Mesenchymal stem cell (in vitro differentiated cells and primary cell): ENCODE results near the gene TBX1.

ENCODE experiments used
- DNase-seq: peaks from one replicate; pipeline ENCODE4 v3.0.0-alpha.2; 2013
- H2AFZ ChIP-seq: one replicate; pipeline ENCODE4 v1.6.1; 2013; ENCODE audit warnings: low read depth, mild to moderate bottlenecking, control low read depth, inconsistent platforms, low read length, moderate library complexity
- H2AK5ac ChIP-seq: 2 replicates; pipeline ENCODE4 v1.6.1; 2013; ENCODE audit warnings: low read length, moderate library complexity, mild to moderate bottlenecking, inconsistent platforms; ENCODE audit not compliant: severe bottlenecking
- H2BK120ac ChIP-seq: one replicate; pipeline ENCODE4 v1.6.1; 2013; ENCODE audit warnings: low read depth, mild to moderate bottlenecking, inconsistent platforms, low read length, moderate library complexity
- H2BK12ac ChIP-seq, 2 experiments: one replicate each; pipeline ENCODE4 v1.6.1; 2013; ENCODE audit warnings: inconsistent platforms in 2 of 2, low read length in 2 of 2, mild to moderate bottlenecking in 2 of 2, moderate library complexity in 2 of 2, control low read depth in 1 of 2
- H2BK15ac ChIP-seq: one replicate; pipeline ENCODE4 v1.6.1; 2013; ENCODE audit warnings: mild to moderate bottlenecking, low read depth, inconsistent platforms; ENCODE audit not compliant: poor library complexity, severe bottlenecking
- H2BK5ac ChIP-seq: 2 replicates; pipeline ENCODE4 v1.6.1; 2013; ENCODE audit warnings: low read depth, mild to moderate bottlenecking, low read length, control low read depth, inconsistent platforms; ENCODE audit not compliant: poor library complexity, severe bottlenecking
- H3K14ac ChIP-seq, 2 experiments: one replicate each; pipeline ENCODE4 v1.6.1; 2013; ENCODE audit warnings: inconsistent platforms in 2 of 2, low read length in 2 of 2, control low read depth in 1 of 2, mild to moderate bottlenecking in 1 of 2, moderate library complexity in 1 of 2
- H3K18ac ChIP-seq, 2 experiments: one replicate each; pipeline ENCODE4 v1.6.1; 2013; ENCODE audit warnings: inconsistent platforms in 2 of 2, low read length in 2 of 2, control low read depth in 1 of 2, low read depth in 1 of 2, mild to moderate bottlenecking in 1 of 2
- H3K23ac ChIP-seq, 2 experiments: one replicate each; pipeline ENCODE4 v1.6.1; 2013; ENCODE audit warnings: inconsistent platforms in 2 of 2, low read length in 2 of 2, mild to moderate bottlenecking in 2 of 2, moderate library complexity in 2 of 2, control low read depth in 1 of 2
- H3K27ac ChIP-seq: 2 replicates; pipeline ENCODE4 v1.5.1; 2013; ENCODE audit warnings: mild to moderate bottlenecking, moderate library complexity, low read length, control low read depth, inconsistent platforms; ENCODE audit not compliant: poor library complexity, severe bottlenecking
- H3K27me3 ChIP-seq, 2 experiments: 2 replicates each; pipeline versions ENCODE4 v1.6.1 to v1.7.0; 2013; ENCODE audit warnings: low read length in 2 of 2, mild to moderate bottlenecking in 2 of 2, moderate library complexity in 2 of 2, control low read depth in 1 of 2, inconsistent platforms in 1 of 2; ENCODE audit not compliant: control insufficient read depth in 1 of 2, insufficient read depth in 1 of 2
- H3K36me3 ChIP-seq, 2 experiments: 2 replicates each; pipeline versions ENCODE4 v1.6.1 to v1.7.0; 2013; ENCODE audit warnings: low read length in 2 of 2, control low read depth in 1 of 2, inconsistent platforms in 1 of 2, low read depth in 1 of 2, mild to moderate bottlenecking in 1 of 2; ENCODE audit not compliant: insufficient read depth in 2 of 2, control insufficient read depth in 1 of 2
- H3K4ac ChIP-seq, 2 experiments: one replicate each; pipeline ENCODE4 v1.6.1; 2013; ENCODE audit warnings: inconsistent platforms in 2 of 2, low read length in 2 of 2, mild to moderate bottlenecking in 2 of 2, moderate library complexity in 2 of 2, control low read depth in 1 of 2, low read depth in 1 of 2
- H3K4me1 ChIP-seq: 2 replicates; pipeline ENCODE4 v1.6.1; 2013; ENCODE audit warnings: low read depth, low read length, control low read depth; ENCODE audit not compliant: control insufficient read depth, insufficient read depth
- H3K4me2 ChIP-seq: 2 replicates; pipeline ENCODE4 v1.6.1; 2013; ENCODE audit warnings: low read length, mild to moderate bottlenecking, inconsistent platforms; ENCODE audit not compliant: poor library complexity, severe bottlenecking
- H3K4me3 ChIP-seq, 2 experiments: 2 replicates each; pipeline versions ENCODE4 v1.5.1 to v1.7.0; 2013; ENCODE audit warnings: low read length in 2 of 2, mild to moderate bottlenecking in 2 of 2, control low read depth in 1 of 2, low read depth in 1 of 2; ENCODE audit not compliant: insufficient read depth in 1 of 2
- H3K79me1 ChIP-seq: replicated peaks from 2 replicates; pipeline ENCODE4 v1.6.1; 2013; ENCODE audit warnings: mild to moderate bottlenecking, control low read depth, low read length, inconsistent platforms; ENCODE audit not compliant: poor library complexity, severe bottlenecking
- H3K9ac ChIP-seq: 2 replicates; pipeline ENCODE4 v1.7.0; 2013; ENCODE audit warnings: mild to moderate bottlenecking, low read length, moderate library complexity
- H3K9me3 ChIP-seq: 2 replicates; pipeline ENCODE4 v1.7.0; 2013; ENCODE audit warnings: mild to moderate bottlenecking, low read length; ENCODE audit not compliant: control insufficient read depth
- H4K8ac ChIP-seq: one replicate; pipeline ENCODE4 v1.6.1; 2013; ENCODE audit warnings: inconsistent platforms, mild to moderate bottlenecking, low read length, moderate library complexity
- H4K91ac ChIP-seq: one replicate; pipeline ENCODE4 v1.6.1; 2013; ENCODE audit warnings: mild to moderate bottlenecking, low read length, inconsistent platforms
- WGBS: methylation state at CpG from one replicate; pipeline ENCODE4 v1.1.7; 2013; ENCODE audit warnings: mixed read lengths; 5-methylcytosine and 5-hydroxymethylcytosine counted together

Gene TBX1

GRCh38 chr22:19739448-19739895 is 21.1 kb upstream of the TBX1 start:
- H2BK15ac ChIP-seq, result no peak overlapping the region
- H3K4me3 ChIP-seq, result no peak overlapping the region
- no peak overlapping the region for H4K8ac ChIP-seq
- no peak overlapping the region for H3K14ac ChIP-seq
- H3K27me3 ChIP-seq, result peaks cover 8 to 37% of the 10 kb centered on the region in 2 experiments
- no peak overlapping the region for H2AFZ ChIP-seq
- H3K18ac ChIP-seq, result no peak overlapping the region
- H2AK5ac ChIP-seq, result no peak overlapping the region
- no peak for DNase-seq
- H3K9me3 ChIP-seq, result no peaks in the 10 kb centered on the region
- H3K27ac ChIP-seq, result no peak overlapping the region
- H3K36me3 ChIP-seq, result no peaks in the 10 kb centered on the region
- H3K4ac ChIP-seq, result no peak overlapping the region
- no peak overlapping the region for H3K23ac ChIP-seq
- H3K9ac ChIP-seq, result no peak overlapping the region
- H4K91ac ChIP-seq, result no peak overlapping the region
- peaks cover 2% of the 10 kb centered on the region for H3K4me1 ChIP-seq
- H2BK5ac ChIP-seq, result no peak overlapping the region
- H2BK12ac ChIP-seq, result no peak overlapping the region
- no peak overlapping the region for H3K4me2 ChIP-seq
- WGBS, result 75% methylated on average over 16 of the region's 16 CpGs
- H2BK120ac ChIP-seq, result no peak overlapping the region
- no peaks in the 10 kb centered on the region for H3K79me1 ChIP-seq

GRCh38 chr22:19739911-19740449 is 20.6 kb upstream of the TBX1 start:
- Histone ChIP-seq H2BK120ac (no peak overlapping the region), H3K23ac (no peak overlapping the region), H3K4me2 (no peak overlapping the region), H3K9ac (no peak overlapping the region), H3K27ac (no peak overlapping the region), H3K4me1 (peaks cover 2% of the 10 kb centered on the region), H4K8ac (no peak overlapping the region), H3K14ac (no peak overlapping the region), H3K36me3 (no peaks in the 10 kb centered on the region), H3K18ac (no peak overlapping the region), H3K4me3 (no peak overlapping the region), H3K27me3 (peaks cover 8 to 38% of the 10 kb centered on the region in 2 experiments), H3K4ac (no peak overlapping the region), H3K9me3 (no peaks in the 10 kb centered on the region), H2AK5ac (no peak overlapping the region), H2BK12ac (no peak overlapping the region), H2BK15ac (no peak overlapping the region), H2BK5ac (no peak overlapping the region), H3K79me1 (no peaks in the 10 kb centered on the region), H4K91ac (no peak overlapping the region), H2AFZ (no peak overlapping the region)
- 86% methylated on average over 7 of the region's 7 CpGs for WGBS
- DNase-seq, result no peak

GRCh38 chr22:19740586-19740985 is 20.0 kb upstream of the TBX1 start:
- Histone ChIP-seq H3K9me3 (no peaks in the 10 kb centered on the region), H3K4me1 (peaks cover 2% of the 10 kb centered on the region), H4K91ac (no peak overlapping the region), H3K14ac (no peak overlapping the region), H3K9ac (no peak overlapping the region), H4K8ac (no peak overlapping the region), H2BK12ac (no peak overlapping the region), H2AK5ac (no peak overlapping the region), H3K36me3 (no peaks in the 10 kb centered on the region), H3K4ac (no peak overlapping the region), H2BK15ac (no peak overlapping the region), H2BK120ac (no peak overlapping the region), H3K27ac (no peak overlapping the region), H3K4me2 (no peak overlapping the region), H2AFZ (no peak overlapping the region), H3K27me3 (peaks cover 8 to 35% of the 10 kb centered on the region in 2 experiments), H3K4me3 (no peak overlapping the region), H2BK5ac (no peak overlapping the region), H3K23ac (no peak overlapping the region), H3K79me1 (no peaks in the 10 kb centered on the region), H3K18ac (no peak overlapping the region)
- 89% methylated on average over 15 of the region's 15 CpGs for WGBS
- DNase-seq, result no peak

GRCh38 chr22:19741053-19741452 is 19.5 kb upstream of the TBX1 start:
- 94% methylated on average over 6 of the region's 7 CpGs for WGBS

More at GRCh38 chr22:19741053-19741452, 19.5 kb upstream of the TBX1 start:
- no peak overlapping the region for H3K27ac ChIP-seq
- H3K36me3 ChIP-seq, result no peaks in the 10 kb centered on the region
- DNase-seq, result no peak
- no peak overlapping the region for H3K9ac ChIP-seq
- H3K27me3 ChIP-seq, result peaks cover 7 to 33% of the 10 kb centered on the region in 2 experiments
- no peak overlapping the region for H2BK120ac ChIP-seq
- no peak overlapping the region for H3K18ac ChIP-seq
- no peak overlapping the region for H3K4me3 ChIP-seq
- no peaks in the 10 kb centered on the region for H3K79me1 ChIP-seq
- H2AK5ac ChIP-seq, result no peak overlapping the region
- no peak overlapping the region for H3K4ac ChIP-seq
- no peak overlapping the region for H4K91ac ChIP-seq
- H3K14ac ChIP-seq, result no peak overlapping the region
- H3K4me1 ChIP-seq, result peaks cover 6% of the 10 kb centered on the region
- H3K9me3 ChIP-seq, result no peaks in the 10 kb centered on the region
- no peak overlapping the region for H4K8ac ChIP-seq
- no peak overlapping the region for H2BK12ac ChIP-seq
- no peak overlapping the region for H2BK5ac ChIP-seq
- H3K23ac ChIP-seq, result no peak overlapping the region
- no peak overlapping the region for H3K4me2 ChIP-seq
- H2AFZ ChIP-seq, result no peak overlapping the region
- H2BK15ac ChIP-seq, result no peak overlapping the region
